Bone marrow (tissue), 2 donors: ENCODE measurements around the gene ABLIM2.

ENCODE experiments used
- DNase-seq, 2 donors: peaks; one replicate each; lab custom pipeline; 2025; lab: John Stamatoyannopoulos, UW

The ABLIM2 gene

GRCh38 chr4:8084712-8085490 is 73.7 kb downstream of the ABLIM2 start:
- no peak for DNase-seq

- DNase-seq, result no peak
Measured at GRCh38 chr4:8084031-8084660, 74.5 kb downstream of the ABLIM2 start.

GRCh38 chr4:8083086-8083825 is 75.4 kb downstream of the ABLIM2 start:
- DNase-seq, result no peak

GRCh38 chr4:8082517-8083055 is 76.0 kb downstream of the ABLIM2 start:
- DNase-seq, result no peak

GRCh38 chr4:8081621-8082516 is 76.7 kb downstream of the ABLIM2 start:
- DNase-seq, result no peak

- DNase-seq, result no peak
Measured at GRCh38 chr4:8081171-8081570, 77.4 kb downstream of the ABLIM2 start.

GRCh38 chr4:8080754-8081065 is 77.9 kb downstream of the ABLIM2 start:
- DNase-seq, result no peak

GRCh38 chr4:8079916-8080753 is 78.5 kb downstream of the ABLIM2 start:
- DNase-seq, result no peak

GRCh38 chr4:8079031-8079885 is 79.4 kb downstream of the ABLIM2 start:
- DNase-seq, result no peak

GRCh38 chr4:8078610-8079015 is 80.0 kb downstream of the ABLIM2 start:
- DNase-seq, result no peak

- no peak for DNase-seq
Measured at GRCh38 chr4:8078109-8078494, 80.5 kb downstream of the ABLIM2 start.

GRCh38 chr4:8077181-8078108 is 81.2 kb downstream of the ABLIM2 start:
- DNase-seq, result no peak

GRCh38 chr4:8076023-8076422 is 82.6 kb downstream of the ABLIM2 start:
- no peak for DNase-seq

- DNase-seq, result no peak
Measured at GRCh38 chr4:8073206-8073863, 85.3 kb downstream of the ABLIM2 start.

- no peak for DNase-seq
Measured at GRCh38 chr4:8072235-8072968, 86.2 kb downstream of the ABLIM2 start.

GRCh38 chr4:8071766-8072165 is 86.8 kb downstream of the ABLIM2 start:
- DNase-seq, result no peak
